ENCODE data around the gene RARB. TPM values are rescaled to one million over a fixed set of nuclear protein-coding genes. Genes with fewer than 3 reads are reported as not detected.
A peak's percentile ranks its signal among the peaks of the same experiment; 100 is the strongest.

The RARB gene
- total and polyA plus RNA-seq, 9 donors = 3.5 to 13.4 (median 7.9) TPM

- Histone ChIP-seq H3K4me3 (no peak overlapping the region), H3K27me3 (no peaks in the 10 kb centered on the region), H3K4me1 (ENCODE audit: insufficient read depth) (peaks cover 4% of the 10 kb centered on the region), H3K36me3 (no peaks in the 10 kb centered on the region), H3K9me3 (no peaks in the 10 kb centered on the region), H3K27ac (peak overlapping the region in 1 of 2 donors; percentile 19)
- 10 to 15% (median 12%) methylated on average over 9 of the region's 9 CpGs for WGBS, 3 donors
- intact Hi-C loops (cut with DNase I) = no loop called here
- TF ChIP-seq CTCF (IDR thresholded peaks at IDR 0.05) (no peak), POLR2A (IDR thresholded peaks at IDR 0.05) (no peak), EP300 (IDR thresholded peaks at IDR 0.05) (no peak)
- peak in 2 of 5 donors; percentile 29 to 37 for DNase-seq
Observed at GRCh38 chr3:25471081-25471768, 43.2 kb downstream of the RARB start.

GRCh38 chr3:25472153-25472552 lies 44.1 kb downstream of the RARB start:
- H3K36me3 ChIP-seq = no peaks in the 10 kb centered on the region
- intact Hi-C loops (cut with DNase I) = no loop called here
- H3K27me3 ChIP-seq = no peaks in the 10 kb centered on the region
- no peak overlapping the region for H3K4me3 ChIP-seq
- WGBS, 3 donors = 86 to 93% (median 88%) methylated on average over 5 of the region's 5 CpGs
- H3K9me3 ChIP-seq = no peaks in the 10 kb centered on the region
- no peak for TF ChIP-seq EP300 (IDR thresholded peaks at IDR 0.05)
- TF ChIP-seq CTCF (IDR thresholded peaks at IDR 0.05) = no peak
- no peak for TF ChIP-seq POLR2A (IDR thresholded peaks at IDR 0.05)
- DNase-seq = no peak
- peak overlapping the region in 1 of 2 donors; percentile 17 for H3K27ac ChIP-seq
- peaks cover 4% of the 10 kb centered on the region for H3K4me1 ChIP-seq (ENCODE audit: insufficient read depth)

GRCh38 chr3:25472731-25473130 lies 44.7 kb downstream of the RARB start:
- TF ChIP-seq POLR2A (IDR thresholded peaks at IDR 0.05) (no peak), EP300 (IDR thresholded peaks at IDR 0.05) (no peak), CTCF (IDR thresholded peaks at IDR 0.05) (no peak)
- 89 to 91% (median 90%) methylated on average over 3 of the region's 3 CpGs for WGBS, 3 donors

GRCh38 chr3:25473246-25473645 lies 45.2 kb downstream of the RARB start:
- Histone ChIP-seq H3K4me3 (no peak overlapping the region), H3K36me3 (no peaks in the 10 kb centered on the region), H3K4me1 (ENCODE audit: insufficient read depth) (peaks cover 4% of the 10 kb centered on the region), H3K9me3 (no peaks in the 10 kb centered on the region), H3K27me3 (no peaks in the 10 kb centered on the region), H3K27ac (no peak overlapping the region)
- no peak for DNase-seq
- intact Hi-C loops (cut with DNase I) = no loop called here
- TF ChIP-seq POLR2A (IDR thresholded peaks at IDR 0.05) (no peak), EP300 (IDR thresholded peaks at IDR 0.05) (no peak), CTCF (IDR thresholded peaks at IDR 0.05) (no peak)
- 70 to 81% (median 74%) methylated on average over 2 of the region's 2 CpGs for WGBS, 3 donors

More at GRCh38 chr3:25472731-25473130, 44.7 kb downstream of the RARB start:
- Histone ChIP-seq H3K36me3 (no peaks in the 10 kb centered on the region), H3K4me3 (no peak overlapping the region), H3K4me1 (ENCODE audit: insufficient read depth) (peaks cover 4% of the 10 kb centered on the region), H3K9me3 (no peaks in the 10 kb centered on the region), H3K27me3 (no peaks in the 10 kb centered on the region), H3K27ac (no peak overlapping the region)
- no peak for DNase-seq
- intact Hi-C loops (cut with DNase I) = no loop called here
